HG03045 (cell line): Measurements from ENCODE around the gene LCOR.

Experiments
- ATAC-seq: cut with Tn5 transposase; IDR thresholded peaks from one replicate; pipeline ENCODE4 v1.9.1; 2021; ENCODE audit warnings: mild to moderate bottlenecking, moderate library complexity; ENCODE audit not compliant: unreplicated experiment

LCOR gene

GRCh38 chr10:96984541-96985131, 152.5 kb downstream of the LCOR start:
- peak; percentile 66 for ATAC-seq

DNA sequence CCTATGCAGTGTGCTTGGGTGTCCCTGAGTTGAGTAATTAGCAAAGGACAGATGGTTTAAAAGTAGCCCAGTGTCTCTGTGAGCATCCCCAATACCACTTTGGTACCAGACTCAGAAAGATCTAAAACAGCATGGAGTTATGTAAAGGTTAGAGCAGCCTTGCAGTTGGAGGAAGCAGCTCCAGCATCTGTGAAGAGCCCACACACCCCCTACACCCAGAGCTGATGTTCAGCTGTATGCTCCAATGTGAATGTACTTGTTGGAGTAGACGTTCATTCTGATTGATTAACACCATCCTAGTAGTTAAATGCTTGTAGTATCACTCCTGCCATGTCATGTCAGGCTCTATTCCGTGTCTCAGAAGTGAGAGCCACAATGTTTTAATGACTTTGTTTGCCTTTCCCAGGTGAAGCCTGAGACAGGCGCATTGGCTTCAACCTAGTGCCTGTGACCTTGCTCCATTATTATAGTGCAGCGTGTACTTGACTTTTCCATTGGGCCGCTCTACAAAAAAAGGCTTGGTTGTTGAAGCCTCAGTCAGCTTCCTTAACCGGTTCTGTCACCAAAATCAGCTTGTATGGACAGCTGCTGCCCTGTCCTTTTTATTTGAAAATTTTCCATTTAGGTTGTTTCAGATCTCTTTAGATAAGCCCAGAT, 154.2 kb downstream of the LCOR start:
- ATAC-seq, result no peak

DNA sequence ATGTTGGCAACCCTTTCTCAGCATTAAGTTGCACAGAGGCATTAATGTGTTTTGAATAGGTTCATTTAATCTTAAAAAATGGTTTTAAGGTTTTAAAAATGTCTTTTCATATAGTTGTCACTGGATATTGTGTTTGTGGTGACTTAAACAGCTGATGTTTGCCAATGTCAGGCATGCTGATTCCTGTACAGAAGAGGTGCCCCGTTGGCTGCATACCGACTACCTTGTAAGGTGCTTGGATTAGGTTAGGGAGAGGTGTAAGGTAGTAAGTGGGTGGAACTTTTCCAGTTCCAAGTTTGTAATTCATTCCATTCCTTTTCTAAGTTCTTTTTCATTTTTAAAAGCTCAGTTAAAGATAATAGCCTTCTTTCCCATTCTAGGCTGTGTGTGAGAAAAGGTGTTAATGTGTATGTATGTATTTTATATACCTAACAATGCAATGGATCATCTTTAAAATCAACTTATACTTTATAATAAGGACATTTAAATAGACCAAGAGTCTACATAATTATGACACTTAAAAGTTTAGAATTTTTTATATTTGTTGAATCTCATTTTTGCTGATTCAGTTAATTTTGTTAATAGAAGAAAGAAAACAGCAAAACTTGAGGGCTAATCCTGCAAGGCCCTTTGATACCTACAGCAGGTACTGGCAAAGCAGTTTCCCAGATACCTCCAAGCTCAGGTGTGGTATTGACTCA, 155.2 kb downstream of the LCOR start:
- no peak for ATAC-seq

DNA sequence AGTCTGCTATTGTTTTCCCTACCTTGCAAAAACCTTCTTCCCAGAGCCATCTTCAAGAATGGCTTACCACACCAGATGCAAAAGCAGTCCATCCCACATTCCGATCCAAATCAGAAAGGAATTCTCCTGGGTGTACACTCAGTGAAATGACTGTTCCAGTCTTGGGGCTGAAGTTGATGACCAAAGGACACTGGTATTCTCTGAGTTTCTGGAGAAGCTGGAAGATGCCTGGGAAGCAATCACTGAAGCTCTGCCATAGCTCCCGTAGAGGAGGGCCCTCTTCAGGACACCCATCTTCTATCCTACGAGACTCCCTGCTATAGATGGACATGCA, 155.7 kb downstream of the LCOR start:
- no peak for ATAC-seq

GRCh38 chr10:96988426-96988825, 156.3 kb downstream of the LCOR start:
- ATAC-seq, result no peak

DNA sequence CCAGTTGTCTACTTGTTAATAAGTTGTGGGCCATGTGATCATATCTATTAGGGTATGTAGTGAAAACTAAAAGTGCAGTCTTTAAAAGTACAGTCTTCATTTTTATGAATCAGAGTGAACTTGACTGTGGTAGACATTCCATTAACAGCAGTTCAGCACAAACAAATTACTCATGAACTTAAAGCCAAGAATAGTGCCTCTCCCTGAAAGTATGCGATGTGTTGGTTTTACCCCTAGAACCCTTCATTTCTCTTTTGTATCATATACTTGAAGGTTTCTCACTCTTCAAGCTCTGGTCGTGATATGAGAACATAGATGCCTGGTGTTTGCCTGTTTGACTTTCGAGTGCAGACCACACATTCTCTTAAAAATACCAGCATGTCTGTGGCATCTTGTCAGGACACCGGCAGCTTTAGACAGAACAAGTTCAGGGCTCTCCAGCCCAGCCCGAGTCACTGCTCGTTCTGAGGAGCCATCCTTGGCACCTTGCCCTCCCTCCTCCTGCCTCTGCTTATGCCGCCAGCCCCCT, 159.3 kb downstream of the LCOR start:
- peak; percentile 41 for ATAC-seq

DNA sequence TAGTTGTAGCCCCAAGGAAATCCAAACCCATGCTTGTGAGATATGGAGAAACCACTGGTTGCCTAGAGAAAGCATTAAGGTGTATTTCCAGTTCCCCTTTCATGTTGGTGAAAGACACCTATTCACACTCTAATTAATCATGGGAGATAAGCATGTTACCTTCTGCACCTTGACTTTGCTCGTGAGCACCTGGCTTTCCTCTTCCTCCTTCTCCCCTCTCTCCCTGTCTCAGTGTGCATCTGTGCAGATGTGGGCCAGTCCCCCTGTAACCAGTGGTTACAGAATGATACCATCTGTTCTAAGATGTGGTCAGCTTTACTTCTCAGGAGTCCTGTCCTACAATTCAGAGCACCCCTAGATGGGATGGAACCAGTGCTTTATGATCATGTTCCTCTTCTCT, 160.6 kb downstream of the LCOR start:
- ATAC-seq, result peak; percentile 66

- ATAC-seq, result no peak
Observed at GRCh38 chr10:96995851-96996250, 163.8 kb downstream of the LCOR start.

DNA sequence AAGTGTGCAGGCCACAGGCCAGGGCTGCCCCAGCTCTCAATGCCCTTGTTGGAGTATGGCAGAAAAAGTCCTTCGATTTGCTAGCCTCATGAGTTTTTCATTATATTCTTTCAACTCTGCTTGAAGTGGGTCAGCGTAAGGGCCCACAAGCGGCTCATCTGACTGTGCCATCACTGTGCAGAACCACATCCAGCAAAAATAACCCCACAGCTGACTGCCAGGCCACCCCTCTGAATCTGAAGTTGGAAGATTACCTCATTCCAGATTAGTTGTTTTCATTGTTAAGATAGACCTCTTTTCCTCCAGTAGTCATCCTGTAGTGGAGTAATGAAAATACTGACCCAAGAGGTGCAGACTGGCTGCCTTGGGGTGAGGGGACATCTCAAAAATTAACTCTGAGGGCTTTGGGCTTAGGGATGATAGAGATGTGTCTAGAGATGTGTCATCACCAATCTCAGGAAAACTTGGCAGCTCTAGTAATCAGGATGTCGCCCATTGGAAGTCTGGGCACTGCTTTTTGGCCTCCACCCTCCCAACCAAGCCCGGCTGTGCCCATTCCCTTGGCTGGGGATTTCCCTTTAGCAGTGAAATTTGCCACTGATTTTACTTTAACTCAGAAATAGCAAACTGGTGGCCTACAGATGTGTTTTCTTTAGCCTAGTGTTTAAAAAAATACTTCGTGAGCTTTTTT, 164.3 kb downstream of the LCOR start:
- no peak for ATAC-seq

DNA sequence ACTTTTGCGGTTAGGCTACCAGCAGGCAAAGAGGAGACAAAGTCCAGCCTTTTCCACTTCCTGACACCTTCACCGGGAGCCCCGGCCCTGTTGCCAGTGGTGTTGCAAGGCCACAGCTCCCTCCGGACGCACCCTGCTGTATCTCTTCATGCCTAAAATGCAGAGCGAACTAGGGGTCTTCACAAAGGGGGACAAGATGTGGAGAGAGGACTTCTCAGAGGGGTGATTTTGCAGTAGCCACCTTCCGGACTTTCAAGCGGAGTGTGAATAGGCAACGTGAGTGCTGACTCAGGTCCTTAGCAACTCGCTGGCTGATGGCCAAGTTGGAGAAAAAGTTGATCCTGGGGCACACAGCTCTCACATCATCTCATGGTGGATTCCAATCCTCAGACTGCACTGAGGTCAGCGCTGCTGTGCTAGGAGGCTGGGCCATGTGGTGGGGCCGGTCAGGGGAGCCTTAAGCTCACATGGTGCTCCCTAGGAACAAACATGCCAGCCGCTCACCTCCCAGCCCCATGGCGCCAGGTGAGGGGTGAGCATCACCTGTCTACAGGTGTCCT, 166.3 kb downstream of the LCOR start:
- ATAC-seq, result no peak

- ATAC-seq, result no peak
Observed at GRCh38 chr10:96999337-96999736, 167.2 kb downstream of the LCOR start.

- no peak for ATAC-seq
Observed at GRCh38 chr10:96999987-97000386, 167.9 kb downstream of the LCOR start.

GRCh38 chr10:97000487-97001182, 168.5 kb downstream of the LCOR start:
- ATAC-seq, result no peak

DNA sequence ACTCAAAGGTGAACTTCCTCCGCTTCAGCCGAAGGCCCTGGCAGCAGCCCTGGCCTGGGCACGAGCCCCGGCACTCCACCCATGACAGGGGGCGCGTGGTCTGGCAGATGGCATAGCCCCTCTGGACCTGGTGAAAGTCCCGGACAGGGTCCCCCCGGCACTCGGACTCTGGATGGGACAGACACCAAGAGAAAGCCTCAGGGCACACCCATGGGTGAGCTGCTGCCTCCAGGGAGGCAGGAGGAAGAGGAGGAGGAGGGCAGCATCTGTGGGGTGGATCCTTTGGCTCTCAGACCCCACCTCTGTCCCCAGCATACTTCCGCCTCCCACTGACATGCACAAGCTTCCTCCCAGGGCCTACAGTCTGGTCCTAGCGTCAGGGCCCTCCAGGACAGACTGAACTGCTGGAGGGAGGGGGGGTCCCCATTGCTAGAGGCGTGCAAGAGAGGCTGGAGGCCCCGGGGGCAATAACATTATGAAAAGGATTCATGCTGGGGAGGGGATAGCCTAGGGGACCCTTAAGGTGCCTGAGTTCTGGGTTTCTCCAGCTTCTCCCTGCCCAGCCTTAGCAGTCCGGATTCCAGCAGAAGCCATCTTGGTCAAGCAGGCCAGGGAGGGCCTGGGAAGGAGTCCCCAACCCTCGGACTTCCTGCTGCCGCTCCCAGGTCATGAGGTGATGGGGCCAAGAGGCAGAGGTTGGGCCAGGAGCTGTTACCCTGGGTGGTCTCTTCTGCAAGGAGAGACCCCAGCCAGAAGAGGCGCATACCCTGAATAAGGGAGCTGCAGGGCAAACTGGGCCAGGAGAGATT, 169.3 kb downstream of the LCOR start:
- ATAC-seq, result no peak

- no peak for ATAC-seq
Observed at GRCh38 chr10:97002670-97003069, 170.6 kb downstream of the LCOR start.

DNA sequence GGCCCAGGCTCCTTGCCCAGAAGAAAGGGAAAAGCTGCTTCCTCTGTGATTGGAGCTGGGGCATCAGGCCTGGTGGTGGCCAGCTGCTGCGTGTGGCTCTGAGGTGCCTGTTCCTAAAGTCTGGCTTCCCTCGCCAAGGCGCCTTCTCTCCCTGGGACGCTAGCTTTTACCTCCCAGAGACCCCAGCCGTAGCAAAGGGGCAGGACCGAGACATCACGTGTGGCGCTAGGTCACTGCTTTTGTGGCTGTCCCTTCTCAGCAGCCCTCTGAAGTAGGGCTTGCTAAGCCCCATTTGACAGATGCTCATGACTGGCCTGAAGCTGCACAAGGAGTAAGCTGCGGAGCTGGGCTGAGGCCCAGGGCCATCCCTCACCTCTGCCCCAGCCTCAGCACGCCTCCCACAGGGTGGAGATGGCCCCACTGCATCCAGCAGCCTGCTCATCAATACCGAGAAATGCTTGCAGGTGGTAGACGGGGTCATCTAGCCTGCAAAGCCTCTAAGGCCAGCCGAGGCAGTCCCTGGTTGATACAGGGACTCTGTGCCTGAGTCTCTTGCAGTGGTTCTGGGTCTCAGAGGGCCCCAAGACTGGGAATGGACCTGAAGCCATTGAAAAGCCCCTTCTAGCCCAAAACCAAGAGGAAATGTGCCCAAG, 171.2 kb downstream of the LCOR start:
- no peak for ATAC-seq

DNA sequence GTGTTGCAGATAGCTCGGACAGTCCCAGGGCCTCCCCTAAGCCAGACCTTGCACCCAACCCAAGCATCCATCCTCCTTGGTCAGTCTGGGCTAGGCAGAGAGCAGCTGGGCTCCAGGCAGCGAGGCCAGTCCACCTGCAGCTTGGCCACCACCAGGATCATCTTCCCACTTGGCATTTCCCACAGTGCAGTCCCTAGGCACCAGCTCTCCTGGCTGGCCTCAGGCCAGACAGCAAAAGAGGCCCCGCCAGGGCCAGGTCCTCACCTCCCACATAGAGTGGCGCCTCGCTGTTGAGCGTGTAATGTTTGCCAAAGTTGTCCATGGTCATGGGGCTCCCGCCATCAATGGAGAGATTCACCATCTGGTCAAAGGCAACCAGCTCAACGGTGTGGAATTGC, 171.7 kb downstream of the LCOR start:
- ATAC-seq, result no peak

GRCh38 chr10:97004591-97004990, 172.5 kb downstream of the LCOR start:
- ATAC-seq, result no peak

GRCh38 chr10:97005349-97005748, 173.3 kb downstream of the LCOR start:
- ATAC-seq, result no peak
